Testis (tissue), 3 donors: ENCODE measurements around the gene CAMK2N2. TPM values are rescaled to one million over a fixed set of nuclear protein-coding genes. Genes with fewer than 3 reads are reported as not detected.

ENCODE experiments used
- DNase-seq: peaks from one replicate; pipeline ENCODE4 v3.0.0-alpha.2; 2019
- H3K27ac ChIP-seq, 2 donors: fragments of 200-600 bp; sonication (generic); one replicate each; pipeline ENCODE4 v1.5.1; 2019
- H3K27me3 ChIP-seq: fragments of 200-600 bp; sonication (generic); one replicate; pipeline ENCODE4 v1.5.1; 2019
- H3K36me3 ChIP-seq: fragments of 200-600 bp; sonication (generic); one replicate; pipeline ENCODE4 v1.5.1; 2017; ENCODE audit warnings: low read depth; ENCODE audit errors: missing control alignments
- H3K4me1 ChIP-seq: fragments of 200-600 bp; sonication (generic); one replicate; pipeline ENCODE4 v1.5.1; 2019
- H3K4me3 ChIP-seq, 2 donors: fragments of 200-600 bp; sonication (generic); one replicate each; pipeline ENCODE4 v1.5.1; 2017 to 2019
- H3K9me3 ChIP-seq: fragments of 200-600 bp; sonication (generic); one replicate; pipeline ENCODE4 v1.5.1; 2017
- CTCF ChIP-seq, 3 experiments: fragments of 450-650 bp in 2 of 3; fragments of 200-600 bp in 1 of 3; sonication (generic) in 1 of 3; IDR thresholded peaks; one replicate each; pipeline ENCODE4 v1.5.1; 2016 to 2019; ENCODE audit warnings: antibody characterized with exemption in 3 of 3, mild to moderate bottlenecking in 2 of 3, moderate library complexity in 1 of 3
- POLR2A ChIP-seq: fragments of 450-650 bp; IDR thresholded peaks from one replicate; pipeline ENCODE4 v1.6.1; 2017; ENCODE audit warnings: antibody characterized with exemption, mild to moderate bottlenecking, moderate library complexity
- WGBS, 2 donors: methylation state at CpG; one replicate each; pipeline ENCODE4 v1.1.5; 2018; 5-methylcytosine and 5-hydroxymethylcytosine counted together
- intact Hi-C: fragments of 100-400 bp; cut with DNase I; formaldehyde crosslinking; loops from one replicate; pipeline ENCODE4 v1.15.1; 2023; ENCODE audit warnings: low total_unique reads
- polyA plus RNA-seq: library from polyadenylated mRNA; stranded (reverse); fragments of 350-450 nt; fragmentation: Illumina TruSeq; extraction: RNeasy Lipid Tissue Mini Kit (QIAGEN cat#74804); gene quantifications from one replicate; pipeline ENCODE4 v1.2.3, GENCODE V29; 2014; ENCODE audit warnings: low read depth, low replicate concordance; ENCODE audit not compliant: insufficient read depth
- total RNA-seq, 2 donors: library from RNA; depleted of rRNA; stranded (reverse); fragments of >200 nt; gene quantifications; one replicate each; pipeline ENCODE4 v1.2.3, GENCODE V29; 2016

Gene CAMK2N2
- total and polyA plus RNA-seq, 3 donors from 2014 or later, result 0.24 to 0.40 TPM; not detected in 1

GRCh38 chr3:184259396-184259877 is 1.9 kb downstream of the CAMK2N2 start:
- TF ChIP-seq POLR2A (no peak), CTCF (IDR thresholded peaks at IDR 0.05) (no peak)
- no peak for DNase-seq
- intact Hi-C loops, result no loop called here
- WGBS, 2 donors, result 11 to 13% methylated on average over 22 to 24 of the region's 28 CpGs
- Histone ChIP-seq H3K4me1 (peaks cover 25% of the 10 kb centered on the region), H3K9me3 (no peaks in the 10 kb centered on the region), H3K4me3 (no peak overlapping the region), H3K27me3 (no peaks in the 10 kb centered on the region), H3K36me3 (no peaks in the 10 kb centered on the region), H3K27ac (no peak overlapping the region)

GRCh38 chr3:184258926-184259325 is 2.4 kb downstream of the CAMK2N2 start:
- H3K27me3 ChIP-seq, result no peaks in the 10 kb centered on the region
- no peak overlapping the region for H3K4me3 ChIP-seq
- intact Hi-C loops, result no loop called here
- no peak overlapping the region for H3K27ac ChIP-seq
- TF ChIP-seq CTCF (IDR thresholded peaks at IDR 0.05) (no peak), POLR2A (no peak)
- 93 to 94% methylated on average over 3 to 5 of the region's 5 CpGs for WGBS, 2 donors
- H3K36me3 ChIP-seq, result no peaks in the 10 kb centered on the region
- no peaks in the 10 kb centered on the region for H3K9me3 ChIP-seq
- H3K4me1 ChIP-seq, result peaks cover 25% of the 10 kb centered on the region
- no peak for DNase-seq

GRCh38 chr3:184257083-184257915 is 4.1 kb downstream of the CAMK2N2 start:
- TF ChIP-seq CTCF (IDR thresholded peaks at IDR 0.05) (no peak), POLR2A (no peak)
- Histone ChIP-seq H3K4me1 (peaks cover 18% of the 10 kb centered on the region), H3K4me3 (no peak overlapping the region), H3K27ac (no peak overlapping the region), H3K27me3 (no peaks in the 10 kb centered on the region), H3K36me3 (no peaks in the 10 kb centered on the region), H3K9me3 (no peaks in the 10 kb centered on the region)
- intact Hi-C loops, result no loop called here
- WGBS, 2 donors, result 93% methylated on average over 23 of the region's 23 CpGs
- DNase-seq, result no peak

- H3K9me3 ChIP-seq, result no peaks in the 10 kb centered on the region
- no peak for TF ChIP-seq POLR2A
- TF ChIP-seq CTCF (IDR thresholded peaks at IDR 0.05), result no peak
- WGBS, 2 donors, result 93 to 96% methylated on average over 3 of the region's 3 CpGs
- intact Hi-C loops, result no loop called here
- H3K4me3 ChIP-seq, result no peak overlapping the region
- DNase-seq, result no peak
- peaks cover 5% of the 10 kb centered on the region for H3K4me1 ChIP-seq
- H3K27ac ChIP-seq, result no peak overlapping the region
- H3K27me3 ChIP-seq, result no peaks in the 10 kb centered on the region
- H3K36me3 ChIP-seq, result no peaks in the 10 kb centered on the region
Observed at GRCh38 chr3:184255291-184256039, 5.9 kb downstream of the CAMK2N2 start.
